HepG2 (cell line): Measurements from ENCODE around the gene METAP1D. TPM values are rescaled to one million over a fixed set of nuclear protein-coding genes. Genes with fewer than 3 reads are reported as not detected.

Experiments used
- ATF6 ChIP-seq: sonication (generic); formaldehyde crosslinking; conservative IDR thresholded peaks from 2 replicates; pipeline ENCODE4 v1.4.0; 2020; ENCODE audit warnings: missing genetic modification reagents
- CBFB ChIP-seq: sonication (generic); formaldehyde crosslinking; IDR thresholded peaks from 2 replicates; pipeline ENCODE4 v1.4.0; 2020; ENCODE audit warnings: missing genetic modification reagents
- CCAR2 ChIP-seq: fragments of 200-400 bp; formaldehyde crosslinking; optimal IDR thresholded peaks from 2 replicates; pipeline ENCODE3; 2018; ENCODE audit warnings: low read depth, mild to moderate bottlenecking, low read length, moderate library complexity
- ISL2 ChIP-seq: sonication (generic); formaldehyde crosslinking; IDR thresholded peaks from 2 replicates; pipeline ENCODE4 v1.5.0; 2020; ENCODE audit warnings: missing genetic modification reagents
- ISX ChIP-seq: sonication (generic); formaldehyde crosslinking; conservative IDR thresholded peaks from 2 replicates; pipeline ENCODE4 v1.5.0; 2020; ENCODE audit warnings: missing genetic modification reagents
- KLF6 ChIP-seq: IDR thresholded peaks from 2 replicates; pipeline ENCODE4 v1.8.0; 2016; ENCODE audit warnings: missing biosample characterization, missing genetic modification reagents
- MTF1 ChIP-seq: sonication (generic); formaldehyde crosslinking; IDR thresholded peaks from 2 replicates; pipeline ENCODE4 v1.5.0; 2020; ENCODE audit warnings: missing genetic modification reagents
- NFE2 ChIP-seq: sonication (generic); formaldehyde crosslinking; IDR thresholded peaks from 2 replicates; pipeline ENCODE4 v1.4.0; 2020; ENCODE audit warnings: missing genetic modification reagents
- PRDM15 ChIP-seq: sonication (generic); formaldehyde crosslinking; IDR thresholded peaks from 2 replicates; pipeline ENCODE4 v1.4.0; 2020; ENCODE audit warnings: missing genetic modification reagents
- SKI ChIP-seq: fragments of 450-650 bp; IDR thresholded peaks from one replicate; pipeline ENCODE4 v1.6.1; 2018; ENCODE audit warnings: mild to moderate bottlenecking; ENCODE audit not compliant: partially characterized antibody
- SOX5 ChIP-seq: IDR thresholded peaks from 2 replicates; pipeline ENCODE4 v1.6.1; 2016; ENCODE audit warnings: borderline replicate concordance
- TGIF2 ChIP-seq: IDR thresholded peaks from 2 replicates; pipeline ENCODE4 v1.6.1; 2016; ENCODE audit warnings: control low read depth, missing compliant biosample characterization
- ZBTB20 ChIP-seq: sonication (generic); formaldehyde crosslinking; IDR thresholded peaks from 2 replicates; pipeline ENCODE4 v1.8.1; 2023; ENCODE audit warnings: missing genetic modification reagents, low read depth, mild to moderate bottlenecking, borderline replicate concordance
- ZNF570 ChIP-seq: sonication (generic); formaldehyde crosslinking; IDR thresholded peaks from 2 replicates; pipeline ENCODE4 v1.4.0; 2020; ENCODE audit warnings: mild to moderate bottlenecking, missing genetic modification reagents, borderline replicate concordance
- ZNF761 ChIP-seq: sonication (generic); formaldehyde crosslinking; conservative IDR thresholded peaks from 2 replicates; pipeline ENCODE4 v1.4.0; 2020; ENCODE audit warnings: mild to moderate bottlenecking, missing genetic modification reagents
- ZNF782 ChIP-seq: sonication (generic); formaldehyde crosslinking; IDR thresholded peaks from 2 replicates; pipeline ENCODE4 v1.4.0; 2020; ENCODE audit warnings: missing genetic modification reagents, mild to moderate bottlenecking, borderline replicate concordance
- ZNF83 ChIP-seq: sonication (generic); formaldehyde crosslinking; IDR thresholded peaks from 2 replicates; pipeline ENCODE4 v1.4.0; 2020; ENCODE audit warnings: missing genetic modification reagents, mild to moderate bottlenecking, borderline replicate concordance
- polyA plus RNA-seq, 8 experiments: library from polyadenylated mRNA; depleted of rRNA in 3 of 8; stranded (reverse) in 7 of 8; unstranded in 1 of 8; fragments of >200 nt; fragmentation: Illumina TruSeq in 4 of 8; extraction: Trizol in 4 of 8; gene quantifications; 2 replicates each; pipeline versions ENCODE4 v1.2.1 to v1.2.3, GENCODE V29; 2011 to 2016; ENCODE audit warnings: low read depth in 4 of 8, missing spikeins in 1 of 8, mixed read lengths in 1 of 8; ENCODE audit not compliant: insufficient read depth in 1 of 8
- total RNA-seq, 5 experiments: library from RNA; depleted of rRNA; stranded (reverse); fragments of >200 nt; fragmentation: Illumina TruSeq; extraction: Trizol; gene quantifications; 2 replicates each; pipeline ENCODE4 v1.2.3, GENCODE V29; 2016; ENCODE audit warnings: low read depth in 1 of 5
- TF ChIP-seq, protein P1 (sequence below): sonication (generic); formaldehyde crosslinking; IDR thresholded peaks from 2 replicates; pipeline ENCODE4 v1.5.1; 2020; ENCODE audit warnings: missing genetic modification reagents, mild to moderate bottlenecking, borderline replicate concordance

The METAP1D gene
- total and polyA plus RNA-seq, 2 of the 13 experiments (the other 11 are each of a cell fraction or from before 2014, with no cell fraction given) = 14.7 to 21.6 TPM

DNA sequence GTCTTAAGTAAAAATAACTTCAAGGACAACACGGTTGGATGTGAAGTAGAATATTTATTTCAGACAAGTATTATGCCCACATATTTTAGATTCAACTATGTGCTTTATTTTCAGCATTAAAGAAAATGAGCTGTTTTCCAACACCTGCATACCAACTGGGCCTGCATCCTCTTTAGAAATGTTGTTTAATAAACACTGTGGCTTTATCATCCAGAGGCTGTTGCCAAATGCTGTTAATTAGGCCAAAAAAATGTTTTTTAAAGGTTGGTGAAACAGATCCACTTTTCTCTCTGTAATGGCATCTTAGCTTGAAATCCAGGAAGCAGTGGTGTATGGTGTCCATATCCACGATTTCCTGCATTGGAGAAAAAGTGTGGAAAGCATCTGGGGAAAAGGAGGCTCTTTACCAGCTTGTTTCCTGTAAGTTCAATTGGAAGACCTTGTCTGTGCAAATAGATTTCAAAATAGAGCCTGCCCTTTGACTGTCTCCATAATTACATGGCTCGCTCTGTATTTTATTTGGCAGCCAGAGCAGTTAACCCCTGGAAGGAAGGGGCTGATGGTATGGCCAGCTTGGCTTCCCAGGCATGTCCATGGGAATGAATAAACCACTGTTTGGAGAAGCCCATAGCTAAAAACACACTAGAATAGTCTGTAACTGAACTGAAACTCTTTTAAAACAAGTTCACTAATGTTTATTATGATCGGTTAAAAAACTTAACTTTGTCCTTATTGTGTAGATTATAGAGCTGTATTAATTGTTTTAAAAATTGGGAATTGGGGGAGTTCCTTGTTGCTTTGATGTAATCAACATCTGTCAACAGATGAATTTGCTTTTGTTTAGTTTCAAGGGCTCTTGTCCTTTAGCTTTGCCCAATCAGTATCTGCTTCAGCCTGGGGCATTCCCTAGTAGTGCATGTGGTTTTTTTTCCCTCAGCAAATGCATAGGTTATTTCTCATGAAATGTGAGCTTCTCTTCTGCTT is 52.5 kb downstream of the METAP1D start (continued):
- TF ChIP-seq ATF6 (CRISPR knock-in tag) (no peak), MTF1 (no peak), NFE2 (CRISPR knock-in tag) (no peak), ISL2 (CRISPR knock-in tag) (peak; percentile 97), SOX5 (CRISPR knock-in tag) (peak; percentile 87; the same call in 1 of the 2 replicates), TGIF2 (CRISPR knock-in tag) (peak; percentile 75), ZNF570 (no peak), KLF6 (CRISPR knock-in tag) (peak; percentile 77), ZNF761 (CRISPR knock-in tag) (no peak), PRDM15 (peak; percentile 68; the same call in 1 of the 2 replicates), ZNF83 (no peak), CBFB (no peak), ZNF782 (CRISPR knock-in tag) (no peak), ZBTB20 (CRISPR knock-in tag) (peak; percentile 75; the same call in 1 of the 2 replicates), SKI (peak; percentile 93), ISX (CRISPR knock-in tag) (no peak), CCAR2 (peak; percentile 92)
- TF ChIP-seq, protein P1, sequence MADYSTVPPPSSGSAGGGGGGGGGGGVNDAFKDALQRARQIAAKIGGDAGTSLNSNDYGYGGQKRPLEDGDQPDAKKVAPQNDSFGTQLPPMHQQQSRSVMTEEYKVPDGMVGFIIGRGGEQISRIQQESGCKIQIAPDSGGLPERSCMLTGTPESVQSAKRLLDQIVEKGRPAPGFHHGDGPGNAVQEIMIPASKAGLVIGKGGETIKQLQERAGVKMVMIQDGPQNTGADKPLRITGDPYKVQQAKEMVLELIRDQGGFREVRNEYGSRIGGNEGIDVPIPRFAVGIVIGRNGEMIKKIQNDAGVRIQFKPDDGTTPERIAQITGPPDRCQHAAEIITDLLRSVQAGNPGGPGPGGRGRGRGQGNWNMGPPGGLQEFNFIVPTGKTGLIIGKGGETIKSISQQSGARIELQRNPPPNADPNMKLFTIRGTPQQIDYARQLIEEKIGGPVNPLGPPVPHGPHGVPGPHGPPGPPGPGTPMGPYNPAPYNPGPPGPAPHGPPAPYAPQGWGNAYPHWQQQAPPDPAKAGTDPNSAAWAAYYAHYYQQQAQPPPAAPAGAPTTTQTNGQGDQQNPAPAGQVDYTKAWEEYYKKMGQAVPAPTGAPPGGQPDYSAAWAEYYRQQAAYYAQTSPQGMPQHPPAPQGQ (CRISPR knock-in tag) = 0 out of 2 replicates have a peak, but pooled peaks have one; percentile 15
